ENCODE measurements around the gene CLEC20A.
"Not testable (repeated sequence)": the region's sequence is repeated elsewhere in the genome, so short reads cannot be mapped to it uniquely, and the experiment has no call there.

Gene CLEC20A

GRCh38 chr1:178506177-178506576 lies 9.4 kb upstream of the CLEC20A start:
- TF ChIP-seq, protein P1, sequence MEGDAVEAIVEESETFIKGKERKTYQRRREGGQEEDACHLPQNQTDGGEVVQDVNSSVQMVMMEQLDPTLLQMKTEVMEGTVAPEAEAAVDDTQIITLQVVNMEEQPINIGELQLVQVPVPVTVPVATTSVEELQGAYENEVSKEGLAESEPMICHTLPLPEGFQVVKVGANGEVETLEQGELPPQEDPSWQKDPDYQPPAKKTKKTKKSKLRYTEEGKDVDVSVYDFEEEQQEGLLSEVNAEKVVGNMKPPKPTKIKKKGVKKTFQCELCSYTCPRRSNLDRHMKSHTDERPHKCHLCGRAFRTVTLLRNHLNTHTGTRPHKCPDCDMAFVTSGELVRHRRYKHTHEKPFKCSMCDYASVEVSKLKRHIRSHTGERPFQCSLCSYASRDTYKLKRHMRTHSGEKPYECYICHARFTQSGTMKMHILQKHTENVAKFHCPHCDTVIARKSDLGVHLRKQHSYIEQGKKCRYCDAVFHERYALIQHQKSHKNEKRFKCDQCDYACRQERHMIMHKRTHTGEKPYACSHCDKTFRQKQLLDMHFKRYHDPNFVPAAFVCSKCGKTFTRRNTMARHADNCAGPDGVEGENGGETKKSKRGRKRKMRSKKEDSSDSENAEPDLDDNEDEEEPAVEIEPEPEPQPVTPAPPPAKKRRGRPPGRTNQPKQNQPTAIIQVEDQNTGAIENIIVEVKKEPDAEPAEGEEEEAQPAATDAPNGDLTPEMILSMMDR (IDR thresholded peaks at IDR 0.05; ENCODE audit: unreplicated experiment in 3 of 3) = no peak

GRCh38 chr1:178504286-178504685 lies 7.5 kb upstream of the CLEC20A start:
- Mint-ChIP-seq H3K4me1 (peaks cover 5% of the 10 kb centered on the region), H3K36me3 (ENCODE audit: low read depth) (no peaks in the 10 kb centered on the region), H3K4me3 (no peak overlapping the region), H3K27me3 (ENCODE audit: low read depth) (peaks cover 9% of the 10 kb centered on the region), H3K9me3 (no peaks in the 10 kb centered on the region), H3K27ac (no peak overlapping the region)
- TF ChIP-seq, protein P1 (IDR thresholded peaks at IDR 0.05; ENCODE audit: unreplicated experiment in 3 of 3) = no peak

More at GRCh38 chr1:178506177-178506576, 9.4 kb upstream of the CLEC20A start:
- H3K36me3 Mint-ChIP-seq (ENCODE audit: low read depth) = no peaks in the 10 kb centered on the region
- peaks cover 5% of the 10 kb centered on the region for H3K27me3 Mint-ChIP-seq (ENCODE audit: low read depth)
- no peaks in the 10 kb centered on the region for H3K9me3 Mint-ChIP-seq
- H3K4me1 Mint-ChIP-seq = peaks cover 15% of the 10 kb centered on the region
- no peak overlapping the region for H3K4me3 Mint-ChIP-seq
- H3K27ac Mint-ChIP-seq = no peak overlapping the region

DNA sequence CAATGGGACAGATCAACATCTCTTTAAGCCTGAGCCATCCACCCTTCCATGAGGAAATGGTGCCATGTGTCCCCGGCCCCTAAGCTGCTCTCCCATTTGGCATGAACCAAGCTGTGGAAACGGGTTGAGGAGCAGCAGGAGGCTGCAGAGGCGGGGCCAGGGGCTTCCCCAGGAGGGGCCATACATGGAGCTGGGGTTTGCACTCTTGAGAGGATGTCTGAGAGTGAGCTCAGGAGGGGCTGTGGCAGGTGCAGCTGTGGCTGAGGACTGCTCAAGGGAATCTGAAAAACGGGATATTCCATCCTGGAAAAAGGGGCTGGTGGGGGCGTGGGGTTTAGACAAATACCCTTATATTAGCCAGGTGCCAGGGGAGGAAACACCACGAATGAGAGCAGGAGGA lies 7.1 kb upstream of the CLEC20A start:
- H3K27me3 Mint-ChIP-seq (ENCODE audit: low read depth) = peaks cover 9% of the 10 kb centered on the region
- TF ChIP-seq, protein P1 (IDR thresholded peaks at IDR 0.05; ENCODE audit: unreplicated experiment in 3 of 3) = no peak
- H3K36me3 Mint-ChIP-seq (ENCODE audit: low read depth) = no peaks in the 10 kb centered on the region
- no peaks in the 10 kb centered on the region for H3K9me3 Mint-ChIP-seq
- peaks cover under 1% of the 10 kb centered on the region for H3K4me1 Mint-ChIP-seq
- H3K27ac Mint-ChIP-seq = no peak overlapping the region
- H3K4me3 Mint-ChIP-seq = no peak overlapping the region

- not testable (repeated sequence) for H3K9me3 Mint-ChIP-seq; H3K4me3 Mint-ChIP-seq; H3K27ac Mint-ChIP-seq; H3K4me1 Mint-ChIP-seq; H3K27me3 Mint-ChIP-seq (ENCODE audit: low read depth); H3K36me3 Mint-ChIP-seq (ENCODE audit: low read depth)
These were observed 6.6 kb upstream of the CLEC20A start for GRCh38 chr1:178503316-178503715.

GRCh38 chr1:178502856-178503255 lies 6.1 kb upstream of the CLEC20A start:
- Mint-ChIP-seq H3K4me3 (no peak overlapping the region), H3K4me1 (no peaks in the 10 kb centered on the region), H3K36me3 (ENCODE audit: low read depth) (no peaks in the 10 kb centered on the region), H3K27me3 (ENCODE audit: low read depth) (peaks cover 9% of the 10 kb centered on the region), H3K27ac (no peak overlapping the region), H3K9me3 (no peaks in the 10 kb centered on the region)
- TF ChIP-seq, protein P1 (IDR thresholded peaks at IDR 0.05; ENCODE audit: unreplicated experiment in 3 of 3) = no peak

- Mint-ChIP-seq H3K9me3 (no peaks in the 10 kb centered on the region), H3K27me3 (ENCODE audit: low read depth) (peaks cover 9% of the 10 kb centered on the region), H3K27ac (no peak overlapping the region), H3K4me3 (no peak overlapping the region), H3K4me1 (no peaks in the 10 kb centered on the region), H3K36me3 (ENCODE audit: low read depth) (no peaks in the 10 kb centered on the region)
- TF ChIP-seq, protein P1 (IDR thresholded peaks at IDR 0.05; ENCODE audit: unreplicated experiment in 3 of 3) = no peak
These were observed 5.6 kb upstream of the CLEC20A start for GRCh38 chr1:178502330-178502714.
